Measurements from ENCODE around the gene GON7.

- TF ChIP-seq TAF1 (IDR thresholded peaks at IDR 0.05; ENCODE audit: low read depth), result no peak
- TF ChIP-seq FOXM1 (IDR thresholded peaks at IDR 0.05; ENCODE audit: borderline replicate concordance, low read depth), result no peak
- TF ChIP-seq, protein P1, sequence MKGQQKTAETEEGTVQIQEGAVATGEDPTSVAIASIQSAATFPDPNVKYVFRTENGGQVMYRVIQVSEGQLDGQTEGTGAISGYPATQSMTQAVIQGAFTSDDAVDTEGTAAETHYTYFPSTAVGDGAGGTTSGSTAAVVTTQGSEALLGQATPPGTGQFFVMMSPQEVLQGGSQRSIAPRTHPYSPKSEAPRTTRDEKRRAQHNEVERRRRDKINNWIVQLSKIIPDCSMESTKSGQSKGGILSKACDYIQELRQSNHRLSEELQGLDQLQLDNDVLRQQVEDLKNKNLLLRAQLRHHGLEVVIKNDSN (IDR thresholded peaks at IDR 0.05), result no peak
- TF ChIP-seq, protein P2, sequence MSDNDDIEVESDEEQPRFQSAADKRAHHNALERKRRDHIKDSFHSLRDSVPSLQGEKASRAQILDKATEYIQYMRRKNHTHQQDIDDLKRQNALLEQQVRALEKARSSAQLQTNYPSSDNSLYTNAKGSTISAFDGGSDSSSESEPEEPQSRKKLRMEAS (IDR thresholded peaks at IDR 0.05), result no peak
- TF ChIP-seq CREB1 (IDR thresholded peaks at IDR 0.05; ENCODE audit: low read depth), result no peak
- no peak for TF ChIP-seq EGR1 (IDR thresholded peaks at IDR 0.05)
Observed at GRCh38 chr14:93173943-93174395, 32.9 kb downstream of the GON7 start.

Data from Ishikawa (cell line).